IMR-90 (cell line): Measurements from ENCODE around the gene LDLRAD4.

Source experiments
- CEBPB ChIP-seq: IDR thresholded peaks from 2 replicates; pipeline ENCODE4 v1.6.1; 2012; ENCODE audit warnings: low read depth, low read length, improper control_type of control experiment
- RCOR1 ChIP-seq: IDR thresholded peaks from 2 replicates; pipeline ENCODE4 v1.6.1; 2012; ENCODE audit warnings: mild to moderate bottlenecking, low read length, improper control_type of control experiment; ENCODE audit not compliant: insufficient replicate concordance
- RFX5 ChIP-seq: IDR thresholded peaks from 2 replicates; pipeline ENCODE4 v1.8.0; 2012; ENCODE audit warnings: low read depth, mild to moderate bottlenecking, low read length, moderate library complexity
- TF ChIP-seq, protein P1 (sequence below): fragments of 150-350 bp; IDR thresholded peaks from 2 replicates; pipeline ENCODE4 v1.6.1; 2017; ENCODE audit warnings: mild to moderate bottlenecking, antibody characterized with exemption, low read length, low read depth
- TF ChIP-seq, protein P2 (sequence below): conservative IDR thresholded peaks from 2 replicates; pipeline ENCODE4 v1.5.1; 2012; ENCODE audit warnings: mild to moderate bottlenecking, low read depth, low read length, improper control_type of control experiment

DNA sequence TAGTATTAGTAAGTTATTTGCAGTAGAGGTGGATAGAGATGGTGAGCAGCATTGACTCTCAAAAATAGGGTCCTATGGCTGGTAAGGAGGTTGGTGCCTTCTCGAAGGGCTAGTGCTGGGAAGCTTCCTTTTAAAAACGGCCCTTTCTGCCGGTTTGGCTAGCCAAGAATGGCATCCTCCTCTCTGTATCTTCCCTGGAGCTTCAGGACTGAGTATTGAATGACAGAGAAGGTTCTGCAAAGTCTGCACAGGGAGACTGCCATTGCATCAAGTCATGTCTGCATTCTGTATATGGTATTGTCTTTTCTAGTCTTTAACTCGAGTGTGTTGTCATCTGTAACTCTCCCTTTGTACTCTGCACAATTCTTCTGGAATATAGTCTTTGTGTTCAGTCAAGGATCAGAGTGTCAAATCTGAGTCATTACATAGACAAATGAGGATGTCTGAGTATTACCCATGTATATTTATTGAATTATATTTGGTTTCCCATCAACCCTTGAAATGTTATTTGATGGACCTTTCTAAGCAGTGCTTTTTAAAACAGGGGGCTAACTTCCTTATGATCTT is 1.1 kb downstream of the LDLRAD4 start:
- no peak for TF ChIP-seq RFX5
- TF ChIP-seq CEBPB: no peak
- TF ChIP-seq, protein P1, sequence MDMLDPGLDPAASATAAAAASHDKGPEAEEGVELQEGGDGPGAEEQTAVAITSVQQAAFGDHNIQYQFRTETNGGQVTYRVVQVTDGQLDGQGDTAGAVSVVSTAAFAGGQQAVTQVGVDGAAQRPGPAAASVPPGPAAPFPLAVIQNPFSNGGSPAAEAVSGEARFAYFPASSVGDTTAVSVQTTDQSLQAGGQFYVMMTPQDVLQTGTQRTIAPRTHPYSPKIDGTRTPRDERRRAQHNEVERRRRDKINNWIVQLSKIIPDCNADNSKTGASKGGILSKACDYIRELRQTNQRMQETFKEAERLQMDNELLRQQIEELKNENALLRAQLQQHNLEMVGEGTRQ: no peak
- TF ChIP-seq, protein P2, sequence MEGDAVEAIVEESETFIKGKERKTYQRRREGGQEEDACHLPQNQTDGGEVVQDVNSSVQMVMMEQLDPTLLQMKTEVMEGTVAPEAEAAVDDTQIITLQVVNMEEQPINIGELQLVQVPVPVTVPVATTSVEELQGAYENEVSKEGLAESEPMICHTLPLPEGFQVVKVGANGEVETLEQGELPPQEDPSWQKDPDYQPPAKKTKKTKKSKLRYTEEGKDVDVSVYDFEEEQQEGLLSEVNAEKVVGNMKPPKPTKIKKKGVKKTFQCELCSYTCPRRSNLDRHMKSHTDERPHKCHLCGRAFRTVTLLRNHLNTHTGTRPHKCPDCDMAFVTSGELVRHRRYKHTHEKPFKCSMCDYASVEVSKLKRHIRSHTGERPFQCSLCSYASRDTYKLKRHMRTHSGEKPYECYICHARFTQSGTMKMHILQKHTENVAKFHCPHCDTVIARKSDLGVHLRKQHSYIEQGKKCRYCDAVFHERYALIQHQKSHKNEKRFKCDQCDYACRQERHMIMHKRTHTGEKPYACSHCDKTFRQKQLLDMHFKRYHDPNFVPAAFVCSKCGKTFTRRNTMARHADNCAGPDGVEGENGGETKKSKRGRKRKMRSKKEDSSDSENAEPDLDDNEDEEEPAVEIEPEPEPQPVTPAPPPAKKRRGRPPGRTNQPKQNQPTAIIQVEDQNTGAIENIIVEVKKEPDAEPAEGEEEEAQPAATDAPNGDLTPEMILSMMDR: no peak
- TF ChIP-seq RCOR1: no peak
